DMS114 treated with DMSO at 0.1 percent for 48 hours (cell line): Measurements from ENCODE around the gene BTG4.

ENCODE experiments used
- DNase-seq: peaks from one replicate; lab custom pipeline; 2025; ENCODE audit not compliant: unreplicated experiment; lab: John Stamatoyannopoulos, UW

Gene BTG4

GRCh38 chr11:111512296-111513239, at the start of gene BTG4:
Gene BTG4 (minus strand): TSS chr11:111512386. CDS start chr11:111498776, 13,610 bp downstream.
- no peak for DNase-seq

GRCh38 chr11:111561791-111562325, 49.7 kb upstream of the BTG4 start:
- DNase-seq = no peak

GRCh38 chr11:111561306-111561705, 49.1 kb upstream of the BTG4 start:
- DNase-seq = no peak

GRCh38 chr11:111560800-111561199, 48.6 kb upstream of the BTG4 start:
- DNase-seq = no peak

GRCh38 chr11:111559800-111560464, 47.7 kb upstream of the BTG4 start:
- DNase-seq = no peak

- DNase-seq = no peak
Measured at GRCh38 chr11:111557425-111558111, 45.4 kb upstream of the BTG4 start.

GRCh38 chr11:111555255-111555654, 43.1 kb upstream of the BTG4 start:
- no peak for DNase-seq

- DNase-seq = no peak
Measured at GRCh38 chr11:111554532-111554931, 42.3 kb upstream of the BTG4 start.

- no peak for DNase-seq
Measured at GRCh38 chr11:111550258-111550657, 38.1 kb upstream of the BTG4 start.

- no peak for DNase-seq
Measured at GRCh38 chr11:111549869-111550203, 37.6 kb upstream of the BTG4 start.

- DNase-seq = no peak
Measured at GRCh38 chr11:111549196-111549868, 37.1 kb upstream of the BTG4 start.

GRCh38 chr11:111548525-111548924, 36.3 kb upstream of the BTG4 start:
- no peak for DNase-seq

GRCh38 chr11:111542606-111543275, 30.6 kb upstream of the BTG4 start:
- DNase-seq = no peak

GRCh38 chr11:111541254-111542061, 29.3 kb upstream of the BTG4 start:
- DNase-seq = no peak

GRCh38 chr11:111540937-111541253, 28.7 kb upstream of the BTG4 start:
- DNase-seq = no peak

GRCh38 chr11:111540114-111540936, 28.1 kb upstream of the BTG4 start, which contains the start of gene LAYN:
Gene LAYN (plus strand): TSS chr11:111540720. CDS start chr11:111540844, 124 bp downstream.
- DNase-seq = no peak

- no peak for DNase-seq
Measured at GRCh38 chr11:111539426-111540113, 27.4 kb upstream of the BTG4 start.
